Stimulated activated naive CD8-positive, alpha-beta T cell treated with anti-CD3 and anti-CD28 coated beads, Interleukin-15, Interleukin-2, amounts not matched to agents 100 U/mL and 50 U/mL, for 24 hours (primary cell): ENCODE data around the gene HTT.
A peak's percentile ranks its signal among the peaks of the same experiment; 100 is the strongest.

Experiments
- ATAC-seq: fragments of 150-1000 bp; cut with Tn5 transposase; one replicate; pipeline ENCODE4 v1.10.0; 2021
- DNase-seq: peaks from one replicate; pipeline ENCODE4 v3.0.0; 2021

Gene HTT

DNA sequence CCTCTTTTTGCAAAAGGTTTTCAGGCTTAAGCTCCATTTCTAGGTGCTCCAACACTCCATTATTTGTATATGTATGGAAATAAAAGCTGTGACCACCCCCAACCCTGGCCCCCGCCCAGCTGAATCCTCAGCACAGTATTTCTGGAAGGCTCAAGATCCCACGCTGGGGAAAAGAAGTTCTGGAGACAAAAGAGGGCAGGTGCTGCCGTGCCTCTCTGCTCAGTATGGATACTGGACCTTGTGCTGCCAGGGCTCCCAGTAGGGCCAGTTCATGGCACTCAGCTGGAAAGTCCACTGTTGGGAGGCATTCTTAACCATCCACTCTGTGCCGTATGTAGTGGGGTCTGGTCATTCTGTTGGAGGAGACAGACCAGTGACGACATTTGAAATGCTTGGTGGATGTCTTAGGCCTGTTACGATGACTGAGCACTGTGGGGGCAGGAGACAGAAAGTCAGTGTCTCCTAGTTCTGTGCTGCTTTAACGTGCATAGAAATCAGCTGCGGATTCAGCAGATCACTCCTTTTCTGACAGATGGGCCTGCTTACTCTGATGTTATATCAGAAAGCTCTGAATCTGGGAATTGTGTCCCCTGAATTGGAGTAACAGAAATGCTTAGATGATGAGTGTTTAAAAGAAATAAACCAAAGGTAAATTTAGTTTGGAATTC is 126.1 kb downstream of the HTT start:
- ATAC-seq (no peak), DNase-seq (no peak)

DNA sequence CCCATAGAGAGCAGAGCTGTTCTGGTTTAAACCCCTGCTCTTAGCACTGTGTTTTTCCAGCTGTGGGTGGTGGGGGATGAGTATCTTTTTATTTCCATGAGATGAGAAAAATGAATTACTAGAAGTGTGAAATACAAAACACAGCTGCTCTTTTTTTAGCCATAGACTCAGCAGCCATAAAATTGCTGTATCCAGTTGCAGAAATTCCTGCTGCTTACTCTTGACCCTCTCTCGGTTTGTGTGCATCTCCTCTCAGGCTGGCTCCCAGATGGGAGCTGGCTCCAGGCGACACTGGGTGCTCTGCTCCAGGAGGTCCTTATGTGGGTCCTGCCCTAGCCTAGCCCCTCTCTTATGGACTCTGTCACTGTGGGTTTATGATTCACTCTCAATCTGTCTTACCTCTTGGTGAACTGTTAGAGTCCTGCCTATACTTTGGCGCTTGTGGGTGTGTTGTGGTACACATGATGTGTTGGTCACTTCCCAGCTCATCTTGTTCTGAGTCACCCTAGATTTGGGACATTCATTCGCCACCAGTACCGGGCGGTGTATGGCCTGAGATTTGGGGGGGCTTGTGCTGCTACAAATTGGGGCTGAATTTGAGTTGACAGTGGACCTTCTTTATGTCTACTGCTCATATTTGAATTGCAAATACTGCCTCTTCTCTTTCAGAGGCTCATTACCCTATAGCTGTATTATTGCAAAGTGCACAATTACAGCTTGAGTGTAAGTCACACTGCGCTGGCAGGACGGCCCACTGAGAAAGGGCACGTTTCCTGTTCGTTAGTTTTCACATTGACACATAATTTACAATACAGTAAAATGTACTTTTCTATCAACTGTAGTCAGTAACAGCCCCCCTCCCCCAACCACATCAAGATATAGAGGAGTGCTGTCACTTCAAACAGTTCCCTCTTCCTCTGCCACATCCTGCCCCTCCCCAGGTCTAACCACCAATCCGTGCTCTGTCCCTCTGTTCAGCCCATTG is 127.5 kb downstream of the HTT start:
- ATAC-seq = peak; percentile 87
- DNase-seq = peak; percentile 67

DNA sequence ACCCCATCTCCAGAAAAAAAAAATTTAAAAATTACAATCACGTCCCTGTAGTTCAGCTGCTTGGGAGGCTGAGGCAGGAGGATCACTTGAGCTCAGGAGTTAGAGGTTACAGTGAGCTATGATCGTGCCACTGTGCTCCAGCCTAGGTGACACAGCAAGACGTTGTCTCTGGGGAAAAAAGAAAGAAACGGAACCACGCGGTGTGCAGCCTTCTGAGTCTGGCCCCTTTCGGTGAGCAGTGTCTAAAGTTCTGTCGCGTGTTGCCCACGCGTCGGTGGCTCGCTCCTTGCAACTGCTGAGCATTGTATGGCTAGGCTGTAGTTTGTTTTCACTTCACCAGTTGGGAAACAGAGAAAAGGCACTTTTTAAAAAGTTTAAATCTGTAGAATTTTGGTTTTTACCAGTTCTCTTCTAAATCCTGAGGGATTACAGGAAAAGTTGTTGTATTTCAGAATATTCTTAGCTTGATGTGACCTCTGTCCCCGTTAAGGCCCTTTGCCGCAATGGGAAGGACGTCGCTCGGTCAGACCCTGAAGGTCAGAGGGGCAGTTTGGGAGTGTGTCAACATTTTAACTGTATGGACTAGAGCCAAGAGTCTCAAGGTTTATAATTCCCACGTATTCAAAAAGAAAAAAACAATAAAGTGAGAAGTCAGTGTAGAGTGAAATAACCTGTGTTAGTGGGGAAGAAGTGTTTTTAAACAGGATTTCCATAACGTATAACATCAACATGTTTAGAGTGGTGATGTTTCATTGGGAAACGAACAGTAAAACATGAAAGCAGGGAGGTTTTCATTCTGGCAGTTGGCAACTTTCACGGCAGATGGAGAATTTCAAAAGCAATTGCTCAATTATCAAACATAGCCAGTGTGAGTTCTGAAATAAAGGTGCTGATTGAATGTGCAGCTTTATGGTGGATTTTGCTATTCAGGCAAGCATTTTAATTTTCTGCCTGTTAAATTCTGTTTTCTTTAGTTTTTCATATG is 128.6 kb downstream of the HTT start:
- DNase-seq (peak; percentile 39), ATAC-seq (peak; percentile 28)

DNA sequence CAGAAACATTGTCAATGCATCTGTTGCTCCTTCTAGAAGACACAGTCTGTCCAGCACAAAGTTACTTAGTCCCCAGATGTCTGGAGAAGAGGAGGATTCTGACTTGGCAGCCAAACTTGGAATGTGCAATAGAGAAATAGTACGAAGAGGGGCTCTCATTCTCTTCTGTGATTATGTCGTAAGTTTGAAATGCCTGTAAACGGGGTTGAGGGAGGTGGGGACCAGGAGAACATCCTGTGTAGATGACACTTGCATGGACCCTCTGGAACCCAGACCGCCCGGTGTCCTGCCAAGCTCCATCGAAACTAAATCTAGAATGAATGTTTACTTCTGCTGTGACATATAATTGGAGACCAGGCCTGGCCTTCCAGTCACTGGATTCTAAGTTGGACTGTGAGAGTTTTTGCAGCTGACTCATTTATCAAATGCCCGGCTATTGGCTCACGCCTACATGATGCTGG is 129.5 kb downstream of the HTT start:
- DNase-seq = no peak
- ATAC-seq = no peak

DNA sequence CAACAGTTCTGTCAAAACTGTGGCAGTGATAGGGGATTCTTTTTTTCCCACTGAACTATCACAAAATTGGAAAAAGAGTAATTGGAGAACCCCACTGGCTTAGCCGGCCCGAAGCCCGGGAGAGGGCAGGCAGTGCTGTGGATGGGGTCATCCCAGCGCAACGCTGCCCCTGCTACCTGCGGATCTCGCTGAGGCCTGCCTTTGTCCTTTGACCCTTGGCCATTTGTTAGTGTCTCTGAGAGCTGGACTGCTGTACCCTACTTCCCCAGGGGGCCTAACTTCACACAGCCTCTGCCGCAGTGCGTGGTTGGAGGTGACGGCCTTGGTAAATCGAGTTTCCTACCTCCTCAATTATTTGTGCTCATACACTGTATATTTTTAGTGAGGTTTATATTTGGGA is 131.5 kb downstream of the HTT start:
- ATAC-seq = no peak
- no peak for DNase-seq

DNA sequence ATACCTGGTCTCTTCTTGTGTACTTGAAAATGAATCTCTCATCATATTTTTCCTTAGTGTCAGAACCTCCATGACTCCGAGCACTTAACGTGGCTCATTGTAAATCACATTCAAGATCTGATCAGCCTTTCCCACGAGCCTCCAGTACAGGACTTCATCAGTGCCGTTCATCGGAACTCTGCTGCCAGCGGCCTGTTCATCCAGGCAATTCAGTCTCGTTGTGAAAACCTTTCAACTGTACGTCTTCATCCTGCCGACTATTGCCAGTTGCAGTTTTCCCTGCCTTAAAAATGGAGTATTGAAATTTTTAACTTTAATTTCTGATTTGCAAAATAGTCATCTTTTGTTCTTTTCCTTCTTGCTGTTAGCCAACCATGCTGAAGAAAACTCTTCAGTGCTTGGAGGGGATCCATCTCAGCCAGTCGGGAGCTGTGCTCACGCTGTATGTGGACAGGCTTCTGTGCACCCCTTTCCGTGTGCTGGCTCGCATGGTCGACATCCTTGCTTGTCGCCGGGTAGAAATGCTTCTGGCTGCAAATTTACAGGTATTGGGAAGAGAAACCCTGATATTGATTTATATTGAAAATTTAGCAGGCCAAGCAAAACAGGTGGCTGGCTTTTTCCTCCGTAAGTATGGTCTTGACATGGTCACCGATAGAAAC is 132.1 kb downstream of the HTT start:
- ATAC-seq (no peak), DNase-seq (no peak)

DNA sequence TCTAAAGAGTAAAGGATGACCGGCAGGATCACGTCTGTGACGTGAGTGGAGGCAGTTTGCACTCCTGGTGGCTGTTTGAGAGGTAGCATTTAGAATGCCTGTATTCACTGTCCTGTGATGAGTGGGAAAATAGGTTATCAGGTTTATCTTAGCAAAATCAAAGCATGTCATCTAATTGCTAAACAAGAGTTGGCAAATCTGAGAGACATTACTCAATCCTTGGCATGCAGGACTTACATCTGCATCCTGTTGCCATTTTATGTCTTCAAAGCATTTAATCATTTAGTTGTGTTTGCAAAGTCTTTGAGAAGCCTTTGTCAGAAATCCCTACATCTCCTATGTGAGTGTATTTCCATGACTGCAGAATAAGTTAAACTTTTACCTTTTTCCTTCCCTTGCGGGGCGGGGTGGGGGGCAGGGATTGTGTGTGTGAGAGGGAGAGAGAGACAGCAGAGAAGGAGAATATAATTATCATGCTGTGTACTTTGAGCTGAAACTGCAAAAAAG is 133.1 kb downstream of the HTT start:
- ATAC-seq (no peak), DNase-seq (no peak)

DNA sequence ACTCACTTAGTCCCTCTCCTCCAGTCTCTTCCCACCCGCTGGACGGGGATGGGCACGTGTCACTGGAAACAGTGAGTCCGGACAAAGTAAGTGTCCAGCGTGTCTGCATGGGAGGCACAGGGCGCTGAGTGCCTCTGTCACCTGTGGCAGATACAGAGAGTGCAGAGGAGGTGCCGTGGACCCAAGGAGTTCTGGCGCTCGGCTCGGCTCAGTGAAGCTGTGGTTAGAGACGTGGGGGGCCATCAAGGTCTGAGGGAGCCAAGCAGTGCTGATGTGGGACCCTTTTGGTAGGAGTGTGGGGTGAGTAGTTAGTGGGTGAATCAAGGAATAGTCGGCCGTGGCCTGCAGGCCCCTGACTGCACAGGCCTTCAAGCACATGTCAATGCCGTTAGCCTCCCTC is 134.3 kb downstream of the HTT start:
- DNase-seq (no peak), ATAC-seq (no peak)

DNA sequence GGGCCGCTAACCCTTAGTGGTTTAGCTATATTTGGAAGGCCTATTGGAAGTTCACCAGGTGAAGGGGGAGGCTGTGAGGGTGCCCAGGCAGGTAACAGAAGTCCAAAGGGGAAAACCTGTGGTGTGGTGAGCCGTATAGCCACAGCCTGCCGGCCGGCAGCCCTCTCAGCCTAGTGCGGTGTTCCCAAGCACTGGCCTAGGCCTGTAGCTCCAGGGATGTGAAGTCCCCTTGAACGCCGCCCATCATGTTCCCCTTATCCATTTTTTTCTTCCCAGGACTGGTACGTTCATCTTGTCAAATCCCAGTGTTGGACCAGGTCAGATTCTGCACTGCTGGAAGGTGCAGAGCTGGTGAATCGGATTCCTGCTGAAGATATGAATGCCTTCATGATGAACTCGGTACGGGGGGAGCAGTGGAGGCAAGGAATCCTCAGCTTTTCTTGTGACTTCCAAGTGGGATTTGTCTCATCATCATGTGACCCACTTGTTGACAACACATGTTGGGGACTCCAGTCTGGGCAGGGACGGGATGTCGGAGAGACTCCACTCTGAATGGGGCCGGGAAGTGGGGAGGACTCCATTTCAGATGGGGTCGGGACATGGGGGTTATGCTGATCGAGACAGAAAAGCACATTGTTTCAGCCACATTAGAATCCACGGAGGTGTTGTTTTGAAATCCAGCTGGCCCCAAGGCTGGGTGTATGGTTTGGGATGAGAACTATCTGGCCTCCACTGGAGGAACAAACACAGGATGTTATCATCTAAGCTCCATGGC is 135.3 kb downstream of the HTT start:
- ATAC-seq (no peak), DNase-seq (no peak)

DNA sequence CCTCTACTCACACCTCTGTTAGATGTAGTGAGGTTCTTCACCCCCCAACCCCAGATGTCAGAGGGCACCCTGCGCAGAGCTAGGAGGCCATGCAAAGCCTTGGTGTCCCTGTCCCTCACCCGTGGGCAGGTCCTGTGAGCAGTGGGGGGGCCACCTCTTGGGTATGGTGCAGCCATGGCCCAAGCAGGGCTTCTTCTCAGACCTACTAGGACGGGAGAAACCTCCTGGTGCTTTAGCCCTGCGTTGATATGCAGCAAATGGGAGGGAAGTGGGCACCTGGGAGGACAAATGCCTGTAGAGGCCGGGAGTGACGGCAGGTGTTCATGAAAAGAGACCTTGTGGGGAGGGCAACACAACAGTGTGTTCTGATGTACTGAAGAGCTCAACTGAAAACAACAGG is 136.0 kb downstream of the HTT start:
- no peak for ATAC-seq

DNA sequence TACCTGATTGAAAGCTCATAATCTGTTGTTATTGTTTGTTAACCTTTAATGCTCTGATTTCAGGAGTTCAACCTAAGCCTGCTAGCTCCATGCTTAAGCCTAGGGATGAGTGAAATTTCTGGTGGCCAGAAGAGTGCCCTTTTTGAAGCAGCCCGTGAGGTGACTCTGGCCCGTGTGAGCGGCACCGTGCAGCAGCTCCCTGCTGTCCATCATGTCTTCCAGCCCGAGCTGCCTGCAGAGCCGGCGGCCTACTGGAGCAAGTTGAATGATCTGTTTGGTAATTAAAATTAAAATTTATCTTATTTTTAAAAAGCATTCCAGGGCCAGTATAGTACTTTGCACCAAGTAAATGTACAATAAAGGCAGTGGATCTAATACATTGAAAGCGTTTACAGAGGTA is 137.4 kb downstream of the HTT start:
- ATAC-seq (no peak), DNase-seq (no peak)

More for the DNA sequence above, 136.0 kb downstream of the HTT start:
- no peak for DNase-seq

DNA sequence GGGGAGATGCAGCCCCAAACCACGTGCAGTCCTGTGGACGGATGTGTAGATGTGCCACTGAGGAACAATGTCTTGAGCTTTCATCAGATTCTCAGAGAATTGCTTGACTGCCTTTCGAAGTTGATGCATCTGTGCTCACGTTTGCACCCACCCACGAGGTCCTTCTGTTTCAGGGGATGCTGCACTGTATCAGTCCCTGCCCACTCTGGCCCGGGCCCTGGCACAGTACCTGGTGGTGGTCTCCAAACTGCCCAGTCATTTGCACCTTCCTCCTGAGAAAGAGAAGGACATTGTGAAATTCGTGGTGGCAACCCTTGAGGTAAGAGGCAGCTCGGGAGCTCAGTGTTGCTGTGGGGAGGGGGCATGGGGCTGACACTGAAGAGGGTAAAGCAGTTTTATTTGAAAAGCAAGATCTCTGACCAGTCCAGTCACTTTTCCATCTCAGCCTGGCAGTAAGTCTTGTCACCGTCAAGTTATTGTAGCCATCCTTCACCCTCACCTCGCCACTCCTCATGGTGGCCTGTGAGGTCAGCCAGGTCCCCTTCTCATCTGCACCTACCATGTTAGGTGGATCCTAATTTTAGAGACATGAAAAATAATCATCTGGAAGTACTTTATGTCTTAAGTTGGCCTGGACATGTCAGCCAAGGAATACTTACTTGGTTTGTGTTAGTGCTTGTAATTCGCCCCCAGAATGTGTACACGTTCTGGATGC is 138.1 kb downstream of the HTT start:
- ATAC-seq = no peak
- DNase-seq = no peak

DNA sequence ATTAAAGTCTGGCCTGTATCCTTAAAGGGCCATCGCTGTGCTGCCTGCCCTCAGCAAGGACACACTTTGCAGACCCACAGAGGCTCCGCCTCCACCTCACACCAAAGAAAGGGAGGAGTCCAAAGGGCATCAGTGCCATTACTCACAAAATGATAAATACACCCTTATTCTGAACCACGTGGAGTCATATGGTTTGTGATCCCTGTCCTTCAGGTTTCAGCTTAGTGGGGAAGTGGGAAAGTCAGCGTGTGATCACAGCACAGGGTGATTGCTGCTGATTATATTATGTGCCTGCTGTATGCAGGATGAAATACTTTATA is 138.6 kb downstream of the HTT start:
- no peak for ATAC-seq
- no peak for DNase-seq

DNA sequence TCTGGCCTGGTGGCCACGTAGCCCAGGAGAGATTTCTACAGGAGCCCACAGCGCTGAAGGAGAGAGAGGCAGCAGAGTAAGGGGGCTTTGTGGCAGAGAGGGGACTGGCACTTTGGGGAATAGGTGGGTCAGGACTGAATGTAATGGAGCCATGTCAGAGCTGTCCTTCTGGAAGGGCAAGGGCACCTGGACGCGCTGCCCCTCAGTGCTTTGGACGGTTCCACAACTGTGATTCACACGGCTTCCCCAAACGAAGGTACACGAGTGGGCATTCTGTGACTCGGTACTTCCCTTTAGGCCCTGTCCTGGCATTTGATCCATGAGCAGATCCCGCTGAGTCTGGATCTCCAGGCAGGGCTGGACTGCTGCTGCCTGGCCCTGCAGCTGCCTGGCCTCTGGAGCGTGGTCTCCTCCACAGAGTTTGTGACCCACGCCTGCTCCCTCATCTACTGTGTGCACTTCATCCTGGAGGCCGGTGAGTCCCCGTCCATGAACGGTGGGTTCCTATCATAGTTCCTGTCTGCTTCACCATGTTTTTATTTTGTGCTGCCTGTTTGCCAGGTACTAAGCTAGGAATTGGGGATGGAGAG is 139.3 kb downstream of the HTT start:
- no peak for DNase-seq
- no peak for ATAC-seq

DNA sequence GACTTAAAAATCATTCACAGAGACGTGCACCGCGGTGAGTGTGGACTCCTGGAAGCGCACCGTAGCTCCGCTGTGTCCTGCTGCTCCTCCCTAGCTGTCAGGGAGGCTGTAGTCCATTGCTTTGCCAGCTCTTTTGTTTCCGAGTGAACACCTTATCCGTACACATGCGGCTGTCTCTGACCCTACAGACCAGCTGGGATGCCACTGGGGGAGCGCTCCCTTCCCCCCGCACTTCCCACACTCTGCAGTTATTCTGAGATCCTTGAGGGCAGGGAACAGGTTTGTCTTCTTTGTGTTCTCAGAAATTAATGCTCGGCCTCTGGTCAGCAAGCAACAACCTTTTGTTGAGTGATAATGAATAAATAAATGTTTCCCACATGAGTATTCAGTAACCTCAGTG is 140.8 kb downstream of the HTT start:
- ATAC-seq (no peak), DNase-seq (no peak)

DNA sequence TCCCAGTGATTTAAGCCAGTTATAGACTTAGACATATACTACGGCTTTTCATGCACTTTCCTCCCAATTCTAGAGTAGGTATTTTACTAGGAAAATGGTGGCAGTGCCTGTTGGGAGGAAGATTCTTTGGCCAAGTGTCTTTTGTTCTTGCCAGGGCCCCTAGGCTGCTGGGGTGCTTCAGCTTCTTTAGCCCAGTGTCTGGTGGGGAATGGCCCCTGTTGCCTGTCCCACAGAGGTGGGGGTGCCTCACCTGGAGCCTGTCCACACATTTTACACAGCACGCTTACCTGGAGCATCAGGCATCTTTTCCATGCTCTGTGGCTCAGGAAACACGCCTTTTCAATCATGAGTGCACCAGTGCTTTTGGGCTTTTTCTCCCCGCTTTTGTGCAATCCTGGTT is 141.3 kb downstream of the HTT start:
- ATAC-seq (no peak), DNase-seq (no peak)

DNA sequence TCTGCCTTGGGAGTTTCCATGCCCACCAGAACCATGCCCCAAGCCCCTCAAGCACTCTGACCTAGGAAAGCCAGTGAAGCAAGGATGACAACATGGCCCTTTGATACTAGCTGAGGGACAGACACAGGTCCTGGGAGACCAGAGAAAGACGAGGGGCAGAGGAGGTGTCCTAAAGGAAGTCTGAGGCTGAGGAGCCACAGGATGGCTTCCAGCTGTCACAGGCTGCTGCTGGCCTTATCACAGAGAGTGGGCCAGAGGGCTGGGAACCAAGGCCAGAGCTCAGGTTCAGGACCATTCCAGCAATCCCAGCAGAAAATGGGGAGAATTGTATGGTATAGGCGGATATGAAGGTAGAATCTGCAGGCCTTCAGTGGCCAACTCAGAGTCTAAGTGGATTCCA is 142.8 kb downstream of the HTT start:
- no peak for DNase-seq
- ATAC-seq = no peak

DNA sequence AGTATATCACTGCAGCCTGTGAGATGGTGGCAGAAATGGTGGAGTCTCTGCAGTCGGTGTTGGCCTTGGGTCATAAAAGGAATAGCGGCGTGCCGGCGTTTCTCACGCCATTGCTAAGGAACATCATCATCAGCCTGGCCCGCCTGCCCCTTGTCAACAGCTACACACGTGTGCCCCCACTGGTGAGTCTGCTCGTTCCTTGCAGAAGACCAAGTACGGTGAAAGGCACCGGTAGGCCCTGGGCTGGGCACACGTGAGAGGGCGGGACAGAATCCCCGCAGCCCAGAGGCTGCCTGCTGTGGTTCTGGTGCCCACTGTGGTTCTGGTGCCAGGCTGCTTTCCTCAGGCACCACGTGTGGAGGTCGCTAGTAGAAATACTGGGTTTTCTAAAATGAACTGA is 143.3 kb downstream of the HTT start:
- no peak for ATAC-seq
- DNase-seq = no peak

DNA sequence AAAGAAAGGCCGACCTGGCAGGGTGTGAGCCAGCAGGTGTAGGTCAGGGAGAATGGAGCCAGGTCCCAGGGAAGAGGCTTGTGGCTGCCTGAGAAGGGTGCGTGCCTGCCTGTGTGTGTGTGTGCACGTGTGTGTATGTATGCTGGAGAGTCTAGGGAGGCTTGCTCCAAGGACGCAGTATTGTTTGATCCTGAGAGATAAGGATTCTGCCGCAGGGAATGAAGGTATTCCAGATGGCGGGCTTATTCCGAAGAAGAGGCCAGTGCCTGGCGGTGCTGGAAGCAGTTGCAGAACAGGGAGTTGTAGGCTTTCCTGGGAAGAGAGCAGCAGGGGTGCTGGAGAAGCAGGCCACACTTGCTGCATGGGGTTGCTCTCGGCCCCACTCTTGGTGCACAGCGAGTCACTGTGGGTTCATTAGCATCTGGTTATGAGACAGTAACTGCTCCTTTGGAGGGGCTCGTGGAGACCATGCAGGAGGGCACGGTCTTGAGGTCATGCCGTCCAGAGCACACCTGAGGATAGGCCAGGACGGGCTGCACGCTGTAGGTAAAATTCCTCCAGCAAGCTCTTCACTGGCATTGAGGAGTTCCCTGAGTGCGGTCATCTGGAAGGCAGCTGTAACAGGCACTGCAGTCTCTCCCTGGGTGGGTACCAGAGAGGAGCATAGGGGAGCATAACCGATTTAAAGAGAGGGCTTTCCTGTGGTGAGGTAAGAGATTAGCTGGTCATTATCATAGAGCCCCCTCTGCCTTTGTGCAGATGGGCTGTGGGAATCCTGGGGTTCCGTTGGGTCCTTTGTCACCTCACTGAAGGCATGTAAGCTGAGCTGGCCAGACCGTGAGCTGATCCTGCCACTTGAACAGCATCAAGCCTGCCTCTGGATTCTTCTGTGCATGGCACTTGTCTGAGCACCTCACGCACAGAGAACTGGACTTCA is 144.6 kb downstream of the HTT start:
- DNase-seq (no peak), ATAC-seq (no peak)
